ENCODE measurements around the gene RAB1A. TPM values are rescaled to one million over a fixed set of nuclear protein-coding genes. Genes with fewer than 3 reads are reported as not detected.
A peak's percentile ranks its signal among the peaks of the same experiment; 100 is the strongest.

RAB1A gene
- total RNA-seq, 1 experiment from 2014 or later = 128 TPM

DNA sequence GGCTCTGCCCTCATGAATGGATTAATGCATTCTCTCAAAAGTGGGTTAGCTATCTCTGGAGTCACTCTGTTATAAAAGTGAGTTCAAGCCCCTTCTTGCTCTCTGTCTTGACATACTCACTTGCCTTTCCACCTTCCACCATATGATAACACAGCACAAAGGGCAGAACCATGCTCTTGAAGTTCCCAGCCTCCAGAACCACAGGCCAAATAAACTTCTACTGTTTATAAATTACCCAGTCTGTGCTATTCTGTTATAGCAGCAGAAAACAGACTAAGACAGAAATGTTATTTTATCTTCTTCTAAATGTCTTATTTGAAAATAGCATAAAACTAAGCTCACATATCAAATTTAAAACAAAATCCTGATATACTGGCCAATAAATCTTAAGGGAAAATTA, 15.0 kb downstream of the RAB1A start:
- DNase-seq (ENCODE audit: low read depth, low spot score) (no peak), ATAC-seq (no peak)
- Histone ChIP-seq H3K4me3 (ENCODE audit: low read depth in 2 of 2, low read length in 2 of 2) (no peak overlapping the region), H3K27me3 (ENCODE audit: control insufficient read depth, insufficient read depth, low read length) (no peaks in the 10 kb centered on the region), H3K4me1 (ENCODE audit: control insufficient read depth, insufficient read depth, low read length) (no peaks in the 10 kb centered on the region), H3K9me3 (ENCODE audit: control insufficient read depth, insufficient read depth, low read depth, low read length) (no peaks in the 10 kb centered on the region), H3K36me3 (ENCODE audit: control insufficient read depth, insufficient read depth, low read length) (no peaks in the 10 kb centered on the region), H3K27ac (ENCODE audit: low read length) (no peak overlapping the region)
- ChIA-PET CTCF (no interaction called here), POLR2A (no interaction called here)
- TSS peak; percentile 17 for BruUV-seq (replicated peaks)
- in situ Hi-C loops (cut with HindIII; ENCODE audit: low pct_unique_long_range_greater_than_20kb, low sequenced_read_pairs) (no loop called here), intact Hi-C loops (cut with micrococcal nuclease; ENCODE audit: unreplicated experiment) (no loop called here)
- no peak for TF ChIP-seq SIN3A (IDR thresholded peaks at IDR 0.05; ENCODE audit: borderline replicate concordance, insufficient read depth, low read depth, low read length)
- no peak for TF ChIP-seq POLR2AphosphoS5 (IDR thresholded peaks at IDR 0.05; ENCODE audit: low read depth, low read length)
- no peak for TF ChIP-seq TCF7L2 (IDR thresholded peaks at IDR 0.05; ENCODE audit: low read depth, low read length)
- TF ChIP-seq, protein P1, sequence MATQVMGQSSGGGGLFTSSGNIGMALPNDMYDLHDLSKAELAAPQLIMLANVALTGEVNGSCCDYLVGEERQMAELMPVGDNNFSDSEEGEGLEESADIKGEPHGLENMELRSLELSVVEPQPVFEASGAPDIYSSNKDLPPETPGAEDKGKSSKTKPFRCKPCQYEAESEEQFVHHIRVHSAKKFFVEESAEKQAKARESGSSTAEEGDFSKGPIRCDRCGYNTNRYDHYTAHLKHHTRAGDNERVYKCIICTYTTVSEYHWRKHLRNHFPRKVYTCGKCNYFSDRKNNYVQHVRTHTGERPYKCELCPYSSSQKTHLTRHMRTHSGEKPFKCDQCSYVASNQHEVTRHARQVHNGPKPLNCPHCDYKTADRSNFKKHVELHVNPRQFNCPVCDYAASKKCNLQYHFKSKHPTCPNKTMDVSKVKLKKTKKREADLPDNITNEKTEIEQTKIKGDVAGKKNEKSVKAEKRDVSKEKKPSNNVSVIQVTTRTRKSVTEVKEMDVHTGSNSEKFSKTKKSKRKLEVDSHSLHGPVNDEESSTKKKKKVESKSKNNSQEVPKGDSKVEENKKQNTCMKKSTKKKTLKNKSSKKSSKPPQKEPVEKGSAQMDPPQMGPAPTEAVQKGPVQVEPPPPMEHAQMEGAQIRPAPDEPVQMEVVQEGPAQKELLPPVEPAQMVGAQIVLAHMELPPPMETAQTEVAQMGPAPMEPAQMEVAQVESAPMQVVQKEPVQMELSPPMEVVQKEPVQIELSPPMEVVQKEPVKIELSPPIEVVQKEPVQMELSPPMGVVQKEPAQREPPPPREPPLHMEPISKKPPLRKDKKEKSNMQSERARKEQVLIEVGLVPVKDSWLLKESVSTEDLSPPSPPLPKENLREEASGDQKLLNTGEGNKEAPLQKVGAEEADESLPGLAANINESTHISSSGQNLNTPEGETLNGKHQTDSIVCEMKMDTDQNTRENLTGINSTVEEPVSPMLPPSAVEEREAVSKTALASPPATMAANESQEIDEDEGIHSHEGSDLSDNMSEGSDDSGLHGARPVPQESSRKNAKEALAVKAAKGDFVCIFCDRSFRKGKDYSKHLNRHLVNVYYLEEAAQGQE (IDR thresholded peaks at IDR 0.05; ENCODE audit: insufficient read depth in 1 of 2, low read depth in 2 of 2, low read length in 1 of 2) = no peak
- TF ChIP-seq, protein P2, sequence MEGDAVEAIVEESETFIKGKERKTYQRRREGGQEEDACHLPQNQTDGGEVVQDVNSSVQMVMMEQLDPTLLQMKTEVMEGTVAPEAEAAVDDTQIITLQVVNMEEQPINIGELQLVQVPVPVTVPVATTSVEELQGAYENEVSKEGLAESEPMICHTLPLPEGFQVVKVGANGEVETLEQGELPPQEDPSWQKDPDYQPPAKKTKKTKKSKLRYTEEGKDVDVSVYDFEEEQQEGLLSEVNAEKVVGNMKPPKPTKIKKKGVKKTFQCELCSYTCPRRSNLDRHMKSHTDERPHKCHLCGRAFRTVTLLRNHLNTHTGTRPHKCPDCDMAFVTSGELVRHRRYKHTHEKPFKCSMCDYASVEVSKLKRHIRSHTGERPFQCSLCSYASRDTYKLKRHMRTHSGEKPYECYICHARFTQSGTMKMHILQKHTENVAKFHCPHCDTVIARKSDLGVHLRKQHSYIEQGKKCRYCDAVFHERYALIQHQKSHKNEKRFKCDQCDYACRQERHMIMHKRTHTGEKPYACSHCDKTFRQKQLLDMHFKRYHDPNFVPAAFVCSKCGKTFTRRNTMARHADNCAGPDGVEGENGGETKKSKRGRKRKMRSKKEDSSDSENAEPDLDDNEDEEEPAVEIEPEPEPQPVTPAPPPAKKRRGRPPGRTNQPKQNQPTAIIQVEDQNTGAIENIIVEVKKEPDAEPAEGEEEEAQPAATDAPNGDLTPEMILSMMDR (IDR thresholded peaks at IDR 0.05) = no peak

DNA sequence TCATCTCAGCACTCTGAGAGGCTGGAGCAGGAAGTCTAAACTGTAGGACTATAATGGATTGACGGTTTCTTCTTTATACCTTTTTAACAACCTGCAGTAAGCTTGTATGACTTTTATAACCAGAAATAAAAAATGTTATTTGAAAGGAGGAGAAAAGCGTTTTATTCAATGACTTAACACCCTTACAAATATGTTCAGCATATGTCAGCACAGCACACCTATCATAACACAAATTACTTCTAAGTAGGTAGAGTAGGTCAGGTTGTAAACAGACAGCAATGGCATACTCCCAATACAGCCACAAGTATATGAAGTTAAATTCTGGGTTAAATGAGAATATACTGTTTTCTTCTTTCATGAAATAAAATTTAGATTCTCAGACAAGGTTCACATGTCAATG, 16.1 kb downstream of the RAB1A start:
- H3K4me1 ChIP-seq (ENCODE audit: control insufficient read depth, insufficient read depth, low read length) = no peaks in the 10 kb centered on the region
- H3K4me3 ChIP-seq (ENCODE audit: low read depth in 2 of 2, low read length in 2 of 2) = no peak overlapping the region
- H3K36me3 ChIP-seq (ENCODE audit: control insufficient read depth, insufficient read depth, low read length) = no peaks in the 10 kb centered on the region
- H3K27me3 ChIP-seq (ENCODE audit: control insufficient read depth, insufficient read depth, low read length) = no peaks in the 10 kb centered on the region
- POLR2A ChIA-PET = no interaction called here
- no peak for DNase-seq (ENCODE audit: low read depth, low spot score)
- no TSS peak for BruUV-seq (replicated peaks)
- ATAC-seq = no peak
- intact Hi-C loops (cut with micrococcal nuclease; ENCODE audit: unreplicated experiment) = no loop called here
- TF ChIP-seq POLR2AphosphoS5 (IDR thresholded peaks at IDR 0.05; ENCODE audit: low read depth, low read length) (no peak), TCF7L2 (IDR thresholded peaks at IDR 0.05; ENCODE audit: low read depth, low read length) (no peak), SIN3A (IDR thresholded peaks at IDR 0.05; ENCODE audit: borderline replicate concordance, insufficient read depth, low read depth, low read length) (no peak)
- TF ChIP-seq, protein P1 (IDR thresholded peaks at IDR 0.05; ENCODE audit: insufficient read depth in 1 of 2, low read depth in 2 of 2, low read length in 1 of 2) = no peak
- TF ChIP-seq, protein P2 (IDR thresholded peaks at IDR 0.05) = no peak
- in situ Hi-C loops (cut with HindIII; ENCODE audit: low pct_unique_long_range_greater_than_20kb, low sequenced_read_pairs) = no loop called here
- no peaks in the 10 kb centered on the region for H3K9me3 ChIP-seq (ENCODE audit: control insufficient read depth, insufficient read depth, low read depth, low read length)
- CTCF ChIA-PET = no interaction called here
- H3K27ac ChIP-seq (ENCODE audit: low read length) = no peak overlapping the region

Data from Panc1 (cell line).